Measurements from ENCODE around the gene UBE4B. TPM values are rescaled to one million over a fixed set of nuclear protein-coding genes. Genes with fewer than 3 reads are reported as not detected.

UBE4B gene
- total RNA-seq, 1 experiment from 2014 or later, result 54.7 TPM

DNA sequence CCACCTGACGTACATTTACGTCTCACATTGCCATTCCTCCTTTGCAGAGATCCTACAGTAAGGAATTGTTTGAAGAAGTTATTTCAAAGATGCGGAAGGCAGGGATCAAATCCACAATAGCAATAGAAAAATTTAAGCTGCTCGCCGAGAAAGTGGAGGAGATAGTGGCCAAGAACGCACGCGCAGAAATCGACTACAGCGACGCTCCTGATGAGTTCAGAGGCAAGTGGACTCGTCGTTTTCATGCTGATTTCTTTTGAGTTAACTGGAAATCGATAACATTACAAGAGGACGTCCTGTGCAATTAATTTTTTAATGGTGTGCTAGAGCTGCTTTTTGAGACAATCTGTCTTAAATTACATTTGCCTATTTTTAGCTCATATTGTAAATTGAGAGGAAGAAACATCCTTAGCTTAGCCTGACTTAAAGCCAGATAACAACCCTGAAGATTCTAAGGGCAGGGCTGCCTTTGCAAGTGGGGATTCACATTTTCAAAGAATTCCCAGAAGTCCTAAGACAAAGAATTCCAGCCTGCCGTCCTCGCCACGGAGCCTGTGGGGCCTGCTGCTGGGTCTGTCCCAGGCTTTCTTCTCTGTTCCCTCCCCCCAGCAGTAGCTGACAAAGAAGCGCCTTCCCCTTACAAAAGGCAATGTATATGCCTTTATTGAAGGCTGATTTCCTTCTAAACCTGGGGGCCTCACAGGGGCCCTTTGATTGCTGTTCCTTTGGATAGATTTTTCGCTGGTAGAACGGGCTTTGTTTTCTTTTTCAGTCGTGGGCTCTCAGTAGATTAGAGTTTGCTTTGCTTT is 146.0 kb downstream of the UBE4B start:
- no peaks in the 10 kb centered on the region for H3K27me3 ChIP-seq (ENCODE audit: control insufficient read depth, insufficient read depth, low read length)
- no peak for ATAC-seq
- H3K27ac ChIP-seq (ENCODE audit: low read length), result no peak overlapping the region
- H3K36me3 ChIP-seq (ENCODE audit: control insufficient read depth, insufficient read depth, low read length), result peaks cover 2% of the 10 kb centered on the region; the same call in 1 of the 2 replicates
- ChIA-PET CTCF (no interaction called here), POLR2A (no interaction called here)
- H3K4me3 ChIP-seq (ENCODE audit: low read depth in 2 of 2, low read length in 2 of 2), result no peak overlapping the region
- BruUV-seq (replicated peaks), result no TSS peak
- no peaks in the 10 kb centered on the region for H3K4me1 ChIP-seq (ENCODE audit: control insufficient read depth, insufficient read depth, low read length)
- intact Hi-C loops (cut with micrococcal nuclease; ENCODE audit: unreplicated experiment) (no loop called here), in situ Hi-C loops (cut with HindIII; ENCODE audit: low pct_unique_long_range_greater_than_20kb, low sequenced_read_pairs) (no loop called here)
- TF ChIP-seq TCF7L2 (IDR thresholded peaks at IDR 0.05; ENCODE audit: low read depth, low read length), result no peak
- TF ChIP-seq, protein P1, sequence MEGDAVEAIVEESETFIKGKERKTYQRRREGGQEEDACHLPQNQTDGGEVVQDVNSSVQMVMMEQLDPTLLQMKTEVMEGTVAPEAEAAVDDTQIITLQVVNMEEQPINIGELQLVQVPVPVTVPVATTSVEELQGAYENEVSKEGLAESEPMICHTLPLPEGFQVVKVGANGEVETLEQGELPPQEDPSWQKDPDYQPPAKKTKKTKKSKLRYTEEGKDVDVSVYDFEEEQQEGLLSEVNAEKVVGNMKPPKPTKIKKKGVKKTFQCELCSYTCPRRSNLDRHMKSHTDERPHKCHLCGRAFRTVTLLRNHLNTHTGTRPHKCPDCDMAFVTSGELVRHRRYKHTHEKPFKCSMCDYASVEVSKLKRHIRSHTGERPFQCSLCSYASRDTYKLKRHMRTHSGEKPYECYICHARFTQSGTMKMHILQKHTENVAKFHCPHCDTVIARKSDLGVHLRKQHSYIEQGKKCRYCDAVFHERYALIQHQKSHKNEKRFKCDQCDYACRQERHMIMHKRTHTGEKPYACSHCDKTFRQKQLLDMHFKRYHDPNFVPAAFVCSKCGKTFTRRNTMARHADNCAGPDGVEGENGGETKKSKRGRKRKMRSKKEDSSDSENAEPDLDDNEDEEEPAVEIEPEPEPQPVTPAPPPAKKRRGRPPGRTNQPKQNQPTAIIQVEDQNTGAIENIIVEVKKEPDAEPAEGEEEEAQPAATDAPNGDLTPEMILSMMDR (IDR thresholded peaks at IDR 0.05), result no peak
- TF ChIP-seq SIN3A (IDR thresholded peaks at IDR 0.05; ENCODE audit: borderline replicate concordance, insufficient read depth, low read depth, low read length), result no peak
- TF ChIP-seq, protein P2, sequence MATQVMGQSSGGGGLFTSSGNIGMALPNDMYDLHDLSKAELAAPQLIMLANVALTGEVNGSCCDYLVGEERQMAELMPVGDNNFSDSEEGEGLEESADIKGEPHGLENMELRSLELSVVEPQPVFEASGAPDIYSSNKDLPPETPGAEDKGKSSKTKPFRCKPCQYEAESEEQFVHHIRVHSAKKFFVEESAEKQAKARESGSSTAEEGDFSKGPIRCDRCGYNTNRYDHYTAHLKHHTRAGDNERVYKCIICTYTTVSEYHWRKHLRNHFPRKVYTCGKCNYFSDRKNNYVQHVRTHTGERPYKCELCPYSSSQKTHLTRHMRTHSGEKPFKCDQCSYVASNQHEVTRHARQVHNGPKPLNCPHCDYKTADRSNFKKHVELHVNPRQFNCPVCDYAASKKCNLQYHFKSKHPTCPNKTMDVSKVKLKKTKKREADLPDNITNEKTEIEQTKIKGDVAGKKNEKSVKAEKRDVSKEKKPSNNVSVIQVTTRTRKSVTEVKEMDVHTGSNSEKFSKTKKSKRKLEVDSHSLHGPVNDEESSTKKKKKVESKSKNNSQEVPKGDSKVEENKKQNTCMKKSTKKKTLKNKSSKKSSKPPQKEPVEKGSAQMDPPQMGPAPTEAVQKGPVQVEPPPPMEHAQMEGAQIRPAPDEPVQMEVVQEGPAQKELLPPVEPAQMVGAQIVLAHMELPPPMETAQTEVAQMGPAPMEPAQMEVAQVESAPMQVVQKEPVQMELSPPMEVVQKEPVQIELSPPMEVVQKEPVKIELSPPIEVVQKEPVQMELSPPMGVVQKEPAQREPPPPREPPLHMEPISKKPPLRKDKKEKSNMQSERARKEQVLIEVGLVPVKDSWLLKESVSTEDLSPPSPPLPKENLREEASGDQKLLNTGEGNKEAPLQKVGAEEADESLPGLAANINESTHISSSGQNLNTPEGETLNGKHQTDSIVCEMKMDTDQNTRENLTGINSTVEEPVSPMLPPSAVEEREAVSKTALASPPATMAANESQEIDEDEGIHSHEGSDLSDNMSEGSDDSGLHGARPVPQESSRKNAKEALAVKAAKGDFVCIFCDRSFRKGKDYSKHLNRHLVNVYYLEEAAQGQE (IDR thresholded peaks at IDR 0.05; ENCODE audit: insufficient read depth in 1 of 2, low read depth in 2 of 2, low read length in 1 of 2), result no peak
- TF ChIP-seq POLR2AphosphoS5 (IDR thresholded peaks at IDR 0.05; ENCODE audit: low read depth, low read length), result no peak
- DNase-seq (ENCODE audit: low read depth, low spot score), result no peak
- no peaks in the 10 kb centered on the region for H3K9me3 ChIP-seq (ENCODE audit: control insufficient read depth, insufficient read depth, low read depth, low read length)

DNA sequence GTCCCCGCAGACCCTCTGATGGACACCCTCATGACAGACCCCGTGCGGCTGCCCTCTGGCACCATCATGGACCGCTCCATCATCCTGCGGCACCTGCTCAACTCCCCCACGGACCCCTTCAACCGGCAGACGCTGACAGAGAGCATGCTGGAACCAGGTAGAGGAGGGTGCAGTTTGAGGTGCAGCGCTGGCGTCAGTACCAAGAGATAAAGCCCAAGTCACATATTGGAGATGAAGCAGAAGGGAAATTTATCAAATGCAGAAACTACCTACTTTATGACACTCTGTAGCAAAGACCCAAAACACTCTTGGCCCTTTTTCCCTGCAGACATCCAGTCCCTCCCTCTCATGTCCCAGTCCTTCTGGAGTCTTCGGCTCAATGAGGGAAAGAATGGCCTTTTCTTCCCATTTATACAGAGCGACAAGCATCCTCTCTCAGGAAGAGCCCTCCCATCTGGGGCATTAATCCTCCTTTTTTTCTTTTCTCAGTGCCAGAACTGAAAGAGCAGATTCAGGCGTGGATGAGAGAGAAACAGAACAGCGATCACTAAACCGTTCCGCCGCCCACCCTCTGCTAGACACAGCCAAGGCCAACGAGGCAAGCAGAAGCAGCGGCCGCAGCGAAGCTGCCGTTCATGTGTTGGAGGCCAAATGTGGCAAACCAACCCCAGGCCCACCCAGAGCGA is 146.8 kb downstream of the UBE4B start:
- ChIA-PET CTCF (no interaction called here), POLR2A (no interaction called here)
- no peak overlapping the region for H3K27ac ChIP-seq (ENCODE audit: low read length)
- no peaks in the 10 kb centered on the region for H3K9me3 ChIP-seq (ENCODE audit: control insufficient read depth, insufficient read depth, low read depth, low read length)
- in situ Hi-C loops (cut with HindIII; ENCODE audit: low pct_unique_long_range_greater_than_20kb, low sequenced_read_pairs), result no loop called here
- intact Hi-C loops (cut with micrococcal nuclease; ENCODE audit: unreplicated experiment), result no loop called here
- no peaks in the 10 kb centered on the region for H3K4me1 ChIP-seq (ENCODE audit: control insufficient read depth, insufficient read depth, low read length)
- DNase-seq (ENCODE audit: low read depth, low spot score) (no peak), ATAC-seq (no peak)
- no peak overlapping the region for H3K4me3 ChIP-seq (ENCODE audit: low read depth in 2 of 2, low read length in 2 of 2)
- TF ChIP-seq, protein P2 (IDR thresholded peaks at IDR 0.05; ENCODE audit: insufficient read depth in 1 of 2, low read depth in 2 of 2, low read length in 1 of 2), result no peak
- TF ChIP-seq SIN3A (IDR thresholded peaks at IDR 0.05; ENCODE audit: borderline replicate concordance, insufficient read depth, low read depth, low read length) (no peak), TCF7L2 (IDR thresholded peaks at IDR 0.05; ENCODE audit: low read depth, low read length) (no peak), POLR2AphosphoS5 (IDR thresholded peaks at IDR 0.05; ENCODE audit: low read depth, low read length) (no peak)
- TF ChIP-seq, protein P1 (IDR thresholded peaks at IDR 0.05), result no peak
- no peaks in the 10 kb centered on the region for H3K27me3 ChIP-seq (ENCODE audit: control insufficient read depth, insufficient read depth, low read length)
- no TSS peak for BruUV-seq (replicated peaks)
- H3K36me3 ChIP-seq (ENCODE audit: control insufficient read depth, insufficient read depth, low read length), result peaks cover 2% of the 10 kb centered on the region; the same call in 1 of the 2 replicates
